ENCODE results near the gene TMEM209. TPM values are rescaled to one million over a fixed set of nuclear protein-coding genes. Genes with fewer than 3 reads are reported as not detected.

The TMEM209 gene
- total RNA-seq, 1 donor from 2014 or later = 4.6 TPM

- DNase-seq = no peak
Measured at GRCh38 chr7:130118801-130119200, 86.4 kb downstream of the TMEM209 start.

- no peak for DNase-seq
Measured at GRCh38 chr7:130118294-130118693, 86.9 kb downstream of the TMEM209 start.

- DNase-seq = no peak
Measured at GRCh38 chr7:130114776-130115175, 90.4 kb downstream of the TMEM209 start.

Other genes with a start within 250 kb of the TMEM209 start
- 20.6 and 23.8 TPM in 2 replicates for gene ZC3HC1, start 154.0 kb downstream of the TMEM209 start, total RNA-seq
- 26.9 and 33.8 TPM in 2 replicates for gene KLHDC10, start 134.9 kb downstream of the TMEM209 start, total RNA-seq
- gene SSMEM1, start 2.5 kb upstream of the TMEM209 start, total RNA-seq = not detected in 2 replicates
- not detected in 2 replicates for gene CPA2, start 61.5 kb upstream of the TMEM209 start, total RNA-seq
- gene CPA4, start 87.8 kb upstream of the TMEM209 start, total RNA-seq = 0.17 and 0.74 TPM in 2 replicates
- gene CPA5, start 139.4 kb upstream of the TMEM209 start, total RNA-seq = not detected in 2 replicates
- not detected in 2 replicates for gene CPA1, start 175.1 kb upstream of the TMEM209 start, total RNA-seq
- 11.4 and 12.4 TPM in 2 replicates for gene CEP41, start 235.6 kb upstream of the TMEM209 start, total RNA-seq

All from dermis blood vessel endothelial cell (primary cell).